ENCODE measurements around the gene PPP1R13B.
"Not testable (repeated sequence)": the region's sequence is repeated elsewhere in the genome, so short reads cannot be mapped to it uniquely, and the experiment has no call there.

GRCh38 chr14:103691655-103692054 lies 155.7 kb downstream of the PPP1R13B start:
- not testable (repeated sequence) for TF ChIP-seq CTCF, POLR2A (IDR thresholded peaks at IDR 0.05)

Data from heart left ventricle (tissue), 13 donors.